Heart left ventricle (tissue), 13 donors: ENCODE measurements around the gene STK26.

Source experiments
- POLR2A ChIP-seq, 2 donors: fragments of 450-650 bp; IDR thresholded peaks; one replicate each; pipeline ENCODE4 v1.6.1; 2017; ENCODE audit warnings: antibody characterized with exemption in 2 of 2, mild to moderate bottlenecking in 2 of 2, moderate library complexity in 2 of 2
- TF ChIP-seq, protein P1 (sequence below), 12 donors: fragments of 200-600 bp; sonication (generic) in 4 of 12; IDR thresholded peaks; one replicate each; pipeline versions ENCODE4 v1.5.0 to v1.8.0; 2018 to 2022; ENCODE audit warnings: antibody characterized with exemption in 12 of 12, mild to moderate bottlenecking in 5 of 12
- donor health status: ischemic (EF 13 %, LVEDD 7.1; RV severe dilation, severe dysfunction).
- donor health status: DM: no; HTN: yes; CAD: no.
- donor health status: DM: no; HTN: no; CAD: no.
- donor health status: ischemic (EF 25% LVEDD 6.9; RV normal size, moderate dysfunction).
- donor health status: ischemic (EF 25% LVEDD 5.7; RV mildly dilated, moderate dysfunction).
- donor health status: ischemic (EF 35%, LVEDD 5.7; RV mildly dilated, moderate dysfunction).
- donor health status: nonischemic (EF 11% LVEDD 7.7; RV severe dilation, severe dysfunction).
- donor health status: DM: yes; HTN: yes; CAD: no.
- donor health status: PGD.
- donor health status: ischemic (EF 29% LVEDD 5.4; RV normal size, mild dysfunction).
- donor health status: nonischemic (EF 23%, LVEDD 6.1; RV moderate dilation, normal function).

DNA sequence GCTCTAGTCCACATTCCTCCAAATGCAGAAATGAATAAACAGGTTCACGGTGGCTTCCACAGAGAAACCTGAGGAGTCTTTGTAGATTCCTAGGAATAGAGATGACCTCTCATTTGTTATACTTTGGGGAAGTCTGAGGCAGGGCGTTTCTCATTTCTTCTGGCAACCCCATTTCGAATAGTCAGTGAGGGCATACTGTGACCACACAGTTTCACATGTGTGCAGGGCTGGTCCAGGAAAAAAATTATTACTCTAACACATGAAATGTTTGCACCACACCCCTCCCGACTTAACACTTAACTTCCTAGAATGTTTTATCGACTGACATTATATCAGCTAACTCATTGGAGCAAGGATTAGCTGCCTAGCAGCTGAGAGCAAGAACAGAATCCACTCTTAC, 92.7 kb downstream of the STK26 start:
- TF ChIP-seq, protein P1, sequence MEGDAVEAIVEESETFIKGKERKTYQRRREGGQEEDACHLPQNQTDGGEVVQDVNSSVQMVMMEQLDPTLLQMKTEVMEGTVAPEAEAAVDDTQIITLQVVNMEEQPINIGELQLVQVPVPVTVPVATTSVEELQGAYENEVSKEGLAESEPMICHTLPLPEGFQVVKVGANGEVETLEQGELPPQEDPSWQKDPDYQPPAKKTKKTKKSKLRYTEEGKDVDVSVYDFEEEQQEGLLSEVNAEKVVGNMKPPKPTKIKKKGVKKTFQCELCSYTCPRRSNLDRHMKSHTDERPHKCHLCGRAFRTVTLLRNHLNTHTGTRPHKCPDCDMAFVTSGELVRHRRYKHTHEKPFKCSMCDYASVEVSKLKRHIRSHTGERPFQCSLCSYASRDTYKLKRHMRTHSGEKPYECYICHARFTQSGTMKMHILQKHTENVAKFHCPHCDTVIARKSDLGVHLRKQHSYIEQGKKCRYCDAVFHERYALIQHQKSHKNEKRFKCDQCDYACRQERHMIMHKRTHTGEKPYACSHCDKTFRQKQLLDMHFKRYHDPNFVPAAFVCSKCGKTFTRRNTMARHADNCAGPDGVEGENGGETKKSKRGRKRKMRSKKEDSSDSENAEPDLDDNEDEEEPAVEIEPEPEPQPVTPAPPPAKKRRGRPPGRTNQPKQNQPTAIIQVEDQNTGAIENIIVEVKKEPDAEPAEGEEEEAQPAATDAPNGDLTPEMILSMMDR (IDR thresholded peaks at IDR 0.05), result no peak
- TF ChIP-seq POLR2A (IDR thresholded peaks at IDR 0.05), result no peak
